ENCODE data around the gene LRRTM4.
"Not testable (repeated sequence)": the region's sequence is repeated elsewhere in the genome, so short reads cannot be mapped to it uniquely, and the experiment has no call there.

The LRRTM4 gene

GRCh38 chr2:77169426-77169825, 352.8 kb downstream of the LRRTM4 start:
- no peak for DNase-seq (ENCODE audit: low read depth)

DNA sequence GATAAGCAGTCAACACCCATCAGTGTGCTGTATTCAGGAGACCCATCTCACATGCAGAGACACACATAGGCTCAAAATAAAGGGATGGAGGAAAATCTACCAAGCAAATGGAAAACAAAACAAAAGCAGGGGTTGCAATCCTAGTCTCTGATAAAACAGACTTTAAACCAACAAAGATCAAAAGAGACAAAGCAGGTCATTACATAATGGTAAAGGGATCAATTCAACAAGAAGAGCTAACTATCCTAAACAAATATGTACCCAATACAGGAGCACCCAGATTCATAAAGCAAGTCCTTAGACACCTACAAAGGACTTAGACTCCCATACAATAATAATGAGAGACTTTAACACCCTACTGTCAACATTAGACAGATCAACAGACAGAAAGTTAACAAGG, 358.2 kb downstream of the LRRTM4 start:
- not testable (repeated sequence) for DNase-seq (ENCODE audit: low read depth)

DNA sequence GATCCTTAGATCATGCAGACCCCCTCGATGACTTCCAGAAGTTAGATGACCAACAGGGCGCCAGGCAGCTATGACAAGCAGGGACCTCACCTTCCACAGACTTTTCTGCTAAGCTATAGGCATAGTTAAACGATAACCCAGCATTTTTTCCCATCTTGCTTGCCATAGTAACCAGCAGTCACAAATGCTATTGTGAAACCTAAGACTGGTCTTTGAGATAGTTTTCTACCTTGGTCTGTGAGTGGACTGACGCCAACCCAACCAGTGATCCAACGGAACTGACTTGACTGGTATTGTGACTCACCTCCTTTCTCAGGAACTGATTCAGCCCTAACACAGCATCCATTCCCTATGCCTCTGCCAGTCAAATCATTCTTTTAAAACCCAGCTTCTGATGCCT, 361.2 kb downstream of the LRRTM4 start:
- no peak for DNase-seq (ENCODE audit: low read depth)

DNA sequence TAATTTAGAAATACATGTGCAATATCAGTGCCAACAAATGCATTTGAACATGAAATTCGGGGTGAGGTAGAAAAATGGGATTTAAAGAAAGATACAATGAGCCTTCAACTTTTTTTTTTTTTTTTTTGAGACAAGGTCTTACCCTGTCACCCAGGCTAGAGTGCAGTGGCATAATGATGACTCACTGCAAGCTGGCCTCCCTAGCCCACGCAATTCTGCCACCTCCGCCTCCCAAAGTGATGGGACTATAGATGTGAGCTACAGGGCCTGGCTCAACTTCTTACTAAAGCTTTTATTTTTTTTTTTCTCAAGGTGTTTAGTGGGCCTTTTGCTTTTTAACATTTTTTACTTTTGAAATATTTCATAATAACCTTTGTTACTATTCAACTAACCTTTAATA, 365.6 kb downstream of the LRRTM4 start:
- no peak for DNase-seq (ENCODE audit: low read depth)

- DNase-seq (ENCODE audit: low read depth), result no peak
These were observed 366.7 kb downstream of the LRRTM4 start for GRCh38 chr2:77155511-77155910.

- DNase-seq (ENCODE audit: low read depth), result no peak
These were observed 372.6 kb downstream of the LRRTM4 start for GRCh38 chr2:77149565-77149964.

DNA sequence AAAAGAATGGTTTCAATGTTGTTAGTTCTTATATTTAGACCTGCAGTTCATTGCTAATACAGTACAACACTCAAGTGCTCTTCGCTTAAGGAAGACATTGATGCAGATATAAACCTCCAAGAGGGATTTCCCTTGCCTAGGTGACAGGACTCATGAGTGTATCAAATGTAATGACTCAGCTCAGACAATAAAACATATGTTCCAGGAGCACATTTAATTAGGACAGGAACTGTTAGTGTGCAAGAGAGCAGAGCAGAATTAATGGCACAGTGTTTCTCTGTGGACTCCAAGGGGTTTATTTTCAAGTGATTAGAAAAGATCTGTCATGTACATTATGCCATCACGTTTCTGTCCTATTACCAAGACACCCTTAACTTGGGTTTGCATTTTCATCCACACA, 375.0 kb downstream of the LRRTM4 start:
- DNase-seq (ENCODE audit: low read depth), result no peak

DNA sequence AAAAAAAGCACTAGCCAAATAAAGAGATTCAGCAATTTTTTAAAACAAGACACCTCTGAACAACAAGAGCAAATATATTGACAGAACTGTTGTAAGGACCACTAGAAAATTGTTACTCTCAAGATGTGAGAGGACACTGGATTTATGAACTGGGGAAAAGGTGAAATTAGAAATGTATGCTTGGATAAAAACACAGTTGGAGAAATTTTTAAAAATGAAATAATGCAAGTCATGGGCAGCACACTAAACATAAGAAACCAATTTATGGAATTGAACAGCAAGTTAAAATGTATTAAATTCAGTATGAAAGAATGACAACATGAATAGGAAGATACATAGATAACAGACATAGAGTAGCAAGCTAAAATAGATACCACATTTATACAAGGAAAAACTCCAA, 377.4 kb downstream of the LRRTM4 start:
- no peak for DNase-seq (ENCODE audit: low read depth)

- DNase-seq (ENCODE audit: low read depth), result no peak
These were observed 380.0 kb downstream of the LRRTM4 start for GRCh38 chr2:77142141-77142540.

DNA sequence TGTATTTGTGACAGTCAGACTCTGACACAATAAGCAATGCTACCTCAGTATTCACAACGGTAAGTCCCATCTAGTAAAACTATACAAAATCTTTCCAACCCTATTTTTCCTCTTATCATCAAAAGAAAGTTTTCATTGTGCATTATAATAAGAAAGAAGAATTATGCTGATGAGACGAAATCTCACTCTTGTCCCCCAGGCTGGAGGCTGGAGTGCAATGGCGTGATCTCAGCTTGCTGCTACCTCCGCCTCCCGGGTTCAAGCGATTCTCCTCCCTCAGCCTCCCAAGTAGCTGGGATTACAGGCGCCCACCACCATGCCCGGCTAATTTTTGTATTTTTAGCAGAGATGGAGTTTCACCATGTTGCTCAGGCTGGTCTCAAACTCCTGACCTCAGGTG, 393.7 kb downstream of the LRRTM4 start:
- DNase-seq (ENCODE audit: low read depth), result not testable (repeated sequence)

- DNase-seq (ENCODE audit: low read depth), result no peak
These were observed 394.8 kb downstream of the LRRTM4 start for GRCh38 chr2:77127345-77127744.

DNA sequence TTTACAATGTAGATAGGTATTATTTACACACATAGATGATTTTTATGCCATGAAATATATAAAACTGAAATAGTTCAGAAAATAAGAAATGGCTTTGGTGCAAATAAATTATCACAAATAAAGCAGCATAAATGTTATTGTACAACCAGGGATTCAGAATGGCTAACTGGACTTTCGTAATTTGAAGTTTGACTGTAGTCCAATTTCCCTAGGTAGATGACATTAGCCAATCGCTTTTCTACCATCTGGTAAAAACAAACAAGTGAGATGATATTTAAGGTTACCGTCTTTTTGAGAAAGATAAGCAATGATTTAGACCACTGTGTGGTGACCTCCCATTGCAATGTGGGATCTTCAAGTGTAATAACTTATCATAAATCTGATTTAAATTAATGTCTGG, 400.7 kb downstream of the LRRTM4 start:
- DNase-seq (ENCODE audit: low read depth), result no peak

DNA sequence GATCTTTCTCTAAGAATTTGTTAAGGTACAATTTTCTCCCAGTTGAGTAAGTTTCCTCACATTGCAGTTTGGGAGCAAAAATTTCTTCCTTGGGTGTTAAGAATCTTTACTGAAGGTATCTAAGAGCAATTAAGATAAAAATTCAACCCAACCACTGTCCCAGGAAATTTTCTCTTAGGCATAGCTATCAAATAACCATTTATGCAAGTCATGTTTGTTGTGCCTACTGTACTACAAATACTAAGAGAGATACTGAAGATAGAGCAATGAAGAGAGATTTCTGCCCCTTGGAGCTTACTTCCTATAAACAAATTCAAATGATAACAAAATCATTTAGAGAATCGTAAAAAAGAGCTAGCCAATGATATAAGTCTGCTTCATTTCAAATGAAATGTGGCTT, 402.8 kb downstream of the LRRTM4 start:
- no peak for DNase-seq (ENCODE audit: low read depth)

GRCh38 chr2:77108915-77109314, 413.3 kb downstream of the LRRTM4 start:
- DNase-seq (ENCODE audit: low read depth), result no peak

GRCh38 chr2:77105008-77105407, 417.2 kb downstream of the LRRTM4 start:
- DNase-seq (ENCODE audit: low read depth), result no peak

DNA sequence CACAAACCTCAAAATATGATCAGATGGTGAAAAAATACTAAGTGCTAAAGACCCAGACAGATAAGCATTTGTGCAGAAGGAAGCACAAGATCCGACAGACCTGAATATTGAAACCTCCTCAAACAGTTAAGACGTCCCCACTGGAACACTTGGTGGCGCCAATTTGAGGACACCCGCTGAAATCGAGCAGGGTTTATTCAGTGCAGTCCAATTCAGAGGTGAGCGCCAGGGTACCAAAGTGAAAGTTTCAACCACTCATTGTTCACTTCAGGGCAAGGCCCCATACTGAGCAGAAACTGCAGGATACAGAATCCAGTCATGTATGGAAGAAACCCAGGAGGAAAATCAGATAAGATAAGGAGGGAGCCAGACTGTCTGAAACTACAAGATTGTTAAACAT, 417.6 kb downstream of the LRRTM4 start:
- DNase-seq (ENCODE audit: low read depth), result no peak

DNA sequence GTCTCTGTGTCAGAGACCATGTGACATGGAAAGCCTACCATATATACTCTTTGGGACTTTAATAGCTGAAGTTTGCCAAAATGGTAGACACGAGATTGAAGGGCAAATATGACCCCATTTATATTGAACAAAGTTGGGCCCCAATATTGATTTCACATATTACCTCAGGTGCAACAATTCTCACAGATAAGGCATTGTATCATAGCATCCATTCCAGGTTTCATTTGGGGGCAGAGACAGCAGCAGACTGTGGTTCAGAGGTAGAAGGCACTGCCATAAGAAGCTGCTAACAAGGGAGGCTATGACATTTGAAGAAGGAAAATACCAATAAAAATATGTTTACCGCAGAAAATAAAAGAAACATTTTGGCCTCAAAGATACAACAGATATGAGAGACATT, 419.2 kb downstream of the LRRTM4 start:
- DNase-seq (ENCODE audit: low read depth), result no peak

DNA sequence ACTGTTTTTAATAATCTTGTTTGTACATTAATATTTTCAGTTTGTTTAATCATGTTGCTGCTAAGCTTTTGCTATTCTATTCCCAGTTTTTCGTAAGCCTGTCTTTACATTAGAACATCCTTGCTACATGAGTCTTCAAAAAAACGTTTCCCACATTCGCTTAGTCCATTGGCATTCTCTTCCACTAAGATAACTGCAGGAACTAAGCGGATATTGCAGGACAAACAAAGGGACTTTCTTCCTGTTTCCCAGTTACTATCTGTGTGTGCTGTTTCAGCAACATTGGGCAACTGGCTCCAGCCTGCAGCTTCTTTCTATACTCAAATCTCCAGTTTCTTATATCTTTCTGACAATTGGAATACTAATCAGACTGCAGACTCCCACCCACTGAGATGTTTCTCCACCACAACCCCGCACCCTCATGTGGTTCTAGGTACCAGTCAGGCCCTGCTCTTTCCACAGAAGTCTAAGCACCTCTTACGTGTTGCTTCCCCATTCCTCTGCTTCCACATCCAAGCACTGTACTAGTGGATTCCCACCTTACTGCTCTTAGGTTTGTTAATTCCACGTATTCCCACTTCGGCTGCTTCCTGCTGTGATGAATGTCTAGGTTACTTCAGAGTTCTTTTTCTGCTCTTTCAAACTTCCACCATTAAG, 420.3 kb downstream of the LRRTM4 start:
- DNase-seq (ENCODE audit: low read depth), result no peak

GRCh38 chr2:77099961-77100360, 422.2 kb downstream of the LRRTM4 start:
- DNase-seq (ENCODE audit: low read depth), result no peak

GRCh38 chr2:77095525-77095924, 426.7 kb downstream of the LRRTM4 start:
- not testable (repeated sequence) for DNase-seq (ENCODE audit: low read depth)

DNA sequence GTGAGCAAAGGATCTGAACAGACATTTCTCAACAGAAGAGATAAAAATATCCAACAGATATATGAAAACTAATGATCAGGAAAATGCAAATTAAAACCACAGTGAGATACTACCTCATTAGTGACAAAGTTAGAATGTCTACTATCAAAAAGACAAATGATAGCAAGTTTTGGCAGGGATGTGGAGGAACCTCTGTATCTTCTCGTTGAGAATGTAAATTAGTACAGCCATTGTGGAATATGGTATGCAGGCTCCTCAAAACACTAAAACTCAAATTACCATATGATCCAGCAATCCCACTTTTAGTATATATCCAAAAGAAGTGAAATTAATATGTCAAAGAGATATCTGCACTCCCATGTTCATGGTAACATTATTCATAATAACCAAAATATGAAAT, 427.1 kb downstream of the LRRTM4 start:
- DNase-seq (ENCODE audit: low read depth), result no peak

GRCh38 chr2:77088424-77088823, 433.8 kb downstream of the LRRTM4 start:
- not testable (repeated sequence) for DNase-seq (ENCODE audit: low read depth)

DNA sequence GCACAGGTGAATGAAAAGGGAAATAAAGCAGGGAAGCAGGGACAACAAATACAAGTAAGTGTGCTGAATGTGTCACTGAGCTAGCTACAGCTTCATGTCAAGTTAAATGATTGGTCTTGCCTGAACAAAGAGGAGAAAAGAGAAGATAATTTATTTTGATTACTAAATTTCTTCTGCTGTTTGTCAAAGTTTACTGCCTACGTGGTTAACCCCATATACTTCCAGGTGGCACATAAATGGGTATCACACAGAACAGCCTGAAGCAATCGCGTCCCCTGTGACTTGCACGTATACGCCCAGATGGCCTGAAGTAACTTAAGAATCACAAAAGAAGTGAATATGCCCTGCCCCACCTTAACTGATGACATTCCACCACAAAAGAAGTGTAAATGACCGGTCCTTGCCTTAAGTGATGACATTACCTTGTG, 434.2 kb downstream of the LRRTM4 start:
- no peak for DNase-seq (ENCODE audit: low read depth)

- no peak for DNase-seq (ENCODE audit: low read depth)
These were observed 435.7 kb downstream of the LRRTM4 start for GRCh38 chr2:77086478-77086877.

GRCh38 chr2:77086051-77086450, 436.1 kb downstream of the LRRTM4 start:
- no peak for DNase-seq (ENCODE audit: low read depth)

All from HS-27A (cell line).